Testis (tissue), 2 donors: ENCODE results near the gene CXCL5.

Experiments used
- CTCF ChIP-seq, 3 experiments: fragments of 450-650 bp in 2 of 3; fragments of 200-600 bp in 1 of 3; sonication (generic) in 1 of 3; IDR thresholded peaks; one replicate each; pipeline ENCODE4 v1.5.1; 2016 to 2019; ENCODE audit warnings: antibody characterized with exemption in 3 of 3, mild to moderate bottlenecking in 2 of 3, moderate library complexity in 1 of 3
- POLR2A ChIP-seq: fragments of 450-650 bp; IDR thresholded peaks from one replicate; pipeline ENCODE4 v1.6.1; 2017; ENCODE audit warnings: antibody characterized with exemption, mild to moderate bottlenecking, moderate library complexity

- no peak for TF ChIP-seq CTCF (IDR thresholded peaks at IDR 0.05)
- no peak for TF ChIP-seq POLR2A
Observed at GRCh38 chr4:73991742-73992000, 6.8 kb downstream of the CXCL5 start.
